ENCODE results near the gene GMCL1. TPM values are rescaled to one million over a fixed set of nuclear protein-coding genes. Genes with fewer than 3 reads are reported as not detected.
A peak's percentile ranks its signal among the peaks of the same experiment; 100 is the strongest.

Gene GMCL1
- total and polyA plus RNA-seq, 2 of the 13 experiments (the other 11 are each of a cell fraction or from before 2014, with no cell fraction given) = 18.7 to 24.0 TPM

DNA sequence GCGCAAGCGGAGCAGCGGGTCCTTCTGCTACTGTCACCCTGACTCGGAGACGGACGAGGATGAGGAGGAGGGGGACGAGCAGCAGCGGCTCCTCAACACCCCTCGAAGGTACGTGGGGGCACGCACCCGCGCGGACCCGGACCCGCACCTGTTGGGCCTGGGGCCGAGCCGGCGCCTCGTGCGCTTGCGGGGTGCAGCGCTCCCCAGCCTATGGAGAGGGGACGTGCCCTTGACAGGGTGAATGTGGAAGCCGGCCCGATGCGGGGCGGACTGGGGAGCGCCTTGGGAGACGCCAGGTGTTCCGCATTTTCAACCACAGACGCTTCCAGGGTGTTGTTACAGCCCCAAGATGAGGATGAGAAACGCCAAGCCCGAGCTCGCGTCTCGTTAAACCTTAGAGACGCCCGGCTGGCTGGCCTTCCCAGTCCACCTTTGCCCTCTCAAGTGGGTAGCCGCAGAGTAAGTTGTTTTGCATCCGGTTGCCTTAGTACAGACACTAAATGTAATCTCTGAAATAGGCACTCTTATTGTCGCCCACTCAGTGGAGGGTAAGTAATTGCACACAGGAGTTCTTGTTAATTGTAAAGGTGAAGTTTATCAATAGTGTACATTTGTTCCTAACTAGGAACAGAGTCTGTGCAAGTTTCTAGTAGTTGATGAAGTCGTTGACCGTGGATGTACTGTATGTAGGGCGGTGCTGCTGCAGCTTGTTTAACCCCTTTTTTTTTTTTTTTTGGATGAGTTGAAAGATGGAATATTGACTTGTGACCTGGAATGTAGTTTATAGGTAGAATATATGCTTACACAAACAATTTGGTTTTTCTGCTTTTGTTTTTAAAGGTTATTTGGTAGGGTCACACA is 815 bp downstream of the GMCL1 start (continued):
- TF ChIP-seq HMGXB4 (CRISPR knock-in tag; IDR thresholded peaks at IDR 0.05; ENCODE audit: borderline replicate concordance in 1 of 2, low read depth in 1 of 2) (no peak), ZBTB49 (CRISPR knock-in tag; IDR thresholded peaks at IDR 0.05; ENCODE audit: borderline replicate concordance) (no peak), ZNF891 (CRISPR knock-in tag; IDR thresholded peaks at IDR 0.05) (peak; percentile 75; the same call in 1 of the 2 replicates), TFAP4 (IDR thresholded peaks at IDR 0.05; ENCODE audit: borderline replicate concordance, low read depth) (0 out of 2 replicates have a peak, but pooled peaks have one; percentile 9), ASH2L (IDR thresholded peaks at IDR 0.05; ENCODE audit: insufficient read length, low read depth, low read length) (no peak), AHDC1 (CRISPR knock-in tag; IDR thresholded peaks at IDR 0.05; ENCODE audit: borderline replicate concordance) (0 out of 2 replicates have a peak, but pooled peaks have one; percentile 10), EEA1 (CRISPR knock-in tag; IDR thresholded peaks at IDR 0.05; ENCODE audit: borderline replicate concordance) (no peak)
- TF ChIP-seq, protein P1, sequence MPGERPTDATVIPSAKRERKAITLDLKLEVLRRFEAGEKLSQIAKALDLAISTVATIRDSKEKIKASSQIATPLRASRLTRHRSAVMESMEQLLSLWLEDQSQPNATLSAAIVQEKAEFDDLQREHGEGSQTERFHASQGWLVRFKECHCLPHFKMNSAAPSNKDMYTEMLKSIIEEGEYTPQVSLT (CRISPR knock-in tag; IDR thresholded peaks at IDR 0.05; ENCODE audit: borderline replicate concordance, low read depth) = no peak
- TF ChIP-seq, protein P2, sequence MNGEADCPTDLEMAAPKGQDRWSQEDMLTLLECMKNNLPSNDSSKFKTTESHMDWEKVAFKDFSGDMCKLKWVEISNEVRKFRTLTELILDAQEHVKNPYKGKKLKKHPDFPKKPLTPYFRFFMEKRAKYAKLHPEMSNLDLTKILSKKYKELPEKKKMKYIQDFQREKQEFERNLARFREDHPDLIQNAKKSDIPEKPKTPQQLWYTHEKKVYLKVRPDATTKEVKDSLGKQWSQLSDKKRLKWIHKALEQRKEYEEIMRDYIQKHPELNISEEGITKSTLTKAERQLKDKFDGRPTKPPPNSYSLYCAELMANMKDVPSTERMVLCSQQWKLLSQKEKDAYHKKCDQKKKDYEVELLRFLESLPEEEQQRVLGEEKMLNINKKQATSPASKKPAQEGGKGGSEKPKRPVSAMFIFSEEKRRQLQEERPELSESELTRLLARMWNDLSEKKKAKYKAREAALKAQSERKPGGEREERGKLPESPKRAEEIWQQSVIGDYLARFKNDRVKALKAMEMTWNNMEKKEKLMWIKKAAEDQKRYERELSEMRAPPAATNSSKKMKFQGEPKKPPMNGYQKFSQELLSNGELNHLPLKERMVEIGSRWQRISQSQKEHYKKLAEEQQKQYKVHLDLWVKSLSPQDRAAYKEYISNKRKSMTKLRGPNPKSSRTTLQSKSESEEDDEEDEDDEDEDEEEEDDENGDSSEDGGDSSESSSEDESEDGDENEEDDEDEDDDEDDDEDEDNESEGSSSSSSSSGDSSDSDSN (CRISPR knock-in tag; IDR thresholded peaks at IDR 0.05) = peak; percentile 62; the same call in 1 of the 2 replicates
